ENCODE results near the gene SPRED3.

The SPRED3 gene

DNA sequence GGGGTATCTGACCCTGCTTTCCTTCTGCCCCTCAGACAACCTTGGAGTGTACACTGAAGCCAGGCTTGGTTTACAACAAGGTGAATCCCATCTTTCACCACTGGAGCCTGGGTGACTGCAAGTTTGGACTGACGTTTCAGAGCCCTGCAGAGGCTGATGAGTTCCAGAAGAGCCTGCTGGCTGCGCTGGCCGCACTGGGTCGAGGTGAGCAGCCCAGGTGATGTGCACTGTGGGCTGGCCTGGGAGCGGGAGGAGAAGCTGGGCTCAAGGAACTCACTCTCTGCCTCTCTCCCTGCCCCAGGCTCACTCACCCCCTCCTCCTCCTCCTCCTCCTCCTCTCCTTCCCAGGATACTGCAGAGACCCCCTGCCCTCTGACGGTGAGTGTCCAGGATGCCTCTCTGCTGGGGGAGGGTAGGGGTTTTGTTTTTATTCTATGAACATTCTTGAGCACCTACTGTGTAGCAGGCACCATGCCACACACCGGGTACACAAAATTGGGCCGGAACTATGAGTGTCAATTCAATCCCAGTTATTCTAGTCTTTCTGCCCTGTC lies 3.5 kb downstream of the SPRED3 start:
- 73 to 77% methylated on average over 3 to 5 of the region's 8 CpGs for WGBS, 2 experiments (ENCODE audit: insufficient coverage in 2 of 2)
- Histone ChIP-seq H3K4me1 (ENCODE audit: control insufficient read depth, insufficient read depth, low read length, poor library complexity, severe bottlenecking) (peaks cover 18% of the 10 kb centered on the region), H3K27ac (ENCODE audit: low read depth, low read length, severe bottlenecking) (no peak overlapping the region), H3K36me3 (ENCODE audit: control insufficient read depth, insufficient read depth, low read length) (peaks cover 51% of the 10 kb centered on the region), H3K4me3 (ENCODE audit: extremely low read depth, insufficient read depth, low read length, poor library complexity, severe bottlenecking) (no peak overlapping the region), H3K9me3 (ENCODE audit: control insufficient read depth, low read length) (no peaks in the 10 kb centered on the region)

DNA sequence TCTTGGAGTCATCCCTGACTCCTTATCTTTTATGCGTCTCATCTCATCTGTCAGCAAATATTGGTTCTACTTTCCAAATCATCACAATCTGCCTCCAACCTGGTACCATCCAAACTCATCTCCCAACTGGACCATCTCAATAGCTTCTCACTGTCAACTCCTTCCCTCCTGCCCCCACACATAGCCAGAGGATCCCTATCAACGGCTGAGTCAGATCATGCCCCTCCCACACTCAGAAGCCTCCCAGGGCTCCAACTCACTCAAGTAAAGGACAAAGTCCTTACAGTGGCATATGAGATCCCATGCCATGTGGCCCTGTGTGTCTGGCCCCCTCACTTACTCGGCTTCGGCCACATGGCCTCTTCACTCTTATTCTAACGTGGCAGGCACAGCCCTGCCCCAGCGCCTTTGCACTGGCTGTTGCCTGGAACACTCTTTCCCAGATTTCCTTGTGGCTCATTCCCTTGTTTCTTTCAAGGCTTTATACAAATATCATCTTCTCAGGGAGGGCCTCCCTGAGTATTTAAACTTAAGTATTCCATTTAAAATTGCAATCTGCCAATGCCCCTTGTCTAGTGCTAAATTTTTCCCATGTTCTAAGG lies 4.3 kb downstream of the SPRED3 start:
- 83 to 88% methylated on average over 6 of the region's 6 CpGs for WGBS, 2 experiments (ENCODE audit: insufficient coverage in 2 of 2)

DNA sequence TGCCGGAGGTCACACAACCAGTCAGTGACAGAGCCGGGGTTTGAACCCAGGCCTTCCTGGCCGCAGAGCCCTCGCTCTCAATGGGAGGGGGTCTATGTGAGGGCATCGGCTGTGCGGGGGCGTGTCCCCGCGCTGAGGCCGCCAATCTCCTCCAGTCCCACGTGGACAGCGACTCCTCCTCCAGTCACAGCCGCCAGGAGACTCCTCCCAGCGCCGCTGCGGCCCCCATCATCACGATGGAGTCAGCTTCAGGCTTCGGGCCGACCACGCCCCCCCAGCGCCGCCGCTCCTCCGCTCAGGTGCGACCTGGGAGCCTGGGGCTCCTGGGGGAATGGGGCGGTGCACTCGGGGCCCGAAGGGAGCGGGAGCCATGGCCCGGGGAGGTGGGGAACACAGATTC lies 6.0 kb downstream of the SPRED3 start:
- 82 to 92% methylated on average over 26 to 30 of the region's 30 CpGs for WGBS, 2 experiments (ENCODE audit: insufficient coverage in 2 of 2)
- Histone ChIP-seq H3K27ac (ENCODE audit: low read depth, low read length, severe bottlenecking) (no peak overlapping the region), H3K4me1 (ENCODE audit: control insufficient read depth, insufficient read depth, low read length, poor library complexity, severe bottlenecking) (peaks cover 19% of the 10 kb centered on the region), H3K9me3 (ENCODE audit: control insufficient read depth, low read length) (no peaks in the 10 kb centered on the region), H3K36me3 (ENCODE audit: control insufficient read depth, insufficient read depth, low read length) (peaks cover 53% of the 10 kb centered on the region), H3K4me3 (ENCODE audit: extremely low read depth, insufficient read depth, low read length, poor library complexity, severe bottlenecking) (no peak overlapping the region)

More for the DNA sequence above, 4.3 kb downstream of the SPRED3 start:
- Histone ChIP-seq H3K9me3 (ENCODE audit: control insufficient read depth, low read length) (no peaks in the 10 kb centered on the region), H3K4me3 (ENCODE audit: extremely low read depth, insufficient read depth, low read length, poor library complexity, severe bottlenecking) (no peak overlapping the region), H3K36me3 (ENCODE audit: control insufficient read depth, insufficient read depth, low read length) (peaks cover 53% of the 10 kb centered on the region), H3K4me1 (ENCODE audit: control insufficient read depth, insufficient read depth, low read length, poor library complexity, severe bottlenecking) (peaks cover 15% of the 10 kb centered on the region), H3K27ac (ENCODE audit: low read depth, low read length, severe bottlenecking) (no peak overlapping the region)

- 97% methylated on average over 73 to 82 of the region's 86 CpGs for WGBS, 2 experiments (ENCODE audit: insufficient coverage in 2 of 2)
- Histone ChIP-seq H3K27ac (ENCODE audit: low read depth, low read length, severe bottlenecking) (no peak overlapping the region), H3K4me3 (ENCODE audit: extremely low read depth, insufficient read depth, low read length, poor library complexity, severe bottlenecking) (no peak overlapping the region), H3K4me1 (ENCODE audit: control insufficient read depth, insufficient read depth, low read length, poor library complexity, severe bottlenecking) (peaks cover 22% of the 10 kb centered on the region), H3K36me3 (ENCODE audit: control insufficient read depth, insufficient read depth, low read length) (peaks cover 53% of the 10 kb centered on the region), H3K9me3 (ENCODE audit: control insufficient read depth, low read length) (no peaks in the 10 kb centered on the region)
Measured at GRCh38 chr19:38395381-38396114, 7.1 kb downstream of the SPRED3 start.

- Histone ChIP-seq H3K4me3 (ENCODE audit: extremely low read depth, insufficient read depth, low read length, poor library complexity, severe bottlenecking) (no peak overlapping the region), H3K36me3 (ENCODE audit: control insufficient read depth, insufficient read depth, low read length) (peaks cover 26% of the 10 kb centered on the region), H3K9me3 (ENCODE audit: control insufficient read depth, low read length) (no peaks in the 10 kb centered on the region), H3K27ac (ENCODE audit: low read depth, low read length, severe bottlenecking) (no peak overlapping the region), H3K4me1 (ENCODE audit: control insufficient read depth, insufficient read depth, low read length, poor library complexity, severe bottlenecking) (peaks cover 19% of the 10 kb centered on the region)
- WGBS, 2 experiments (ENCODE audit: insufficient coverage in 2 of 2): 33 to 75% methylated on average over 1 to 2 of the region's 9 CpGs
Measured at GRCh38 chr19:38399081-38399480, 10.6 kb downstream of the SPRED3 start.

DNA sequence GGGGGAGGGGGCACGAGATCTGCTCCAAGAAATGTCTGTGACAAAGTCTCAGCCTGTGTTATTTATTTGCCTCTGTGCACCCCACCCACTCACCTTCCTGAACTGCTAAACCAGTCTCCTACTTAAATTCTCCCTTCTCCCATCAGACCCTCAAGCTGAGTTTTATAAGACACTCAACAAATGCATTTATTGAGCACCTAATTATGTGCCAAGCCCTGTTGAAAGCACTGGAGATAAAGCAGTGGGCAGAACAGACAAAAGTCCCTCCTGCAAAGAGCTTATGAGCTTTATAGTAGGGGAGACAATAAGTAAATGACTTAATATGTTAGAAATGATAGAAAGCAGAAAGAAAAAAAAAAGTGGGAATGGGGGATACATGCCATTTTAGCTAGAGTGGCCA lies 11.0 kb downstream of the SPRED3 start:
- no peaks in the 10 kb centered on the region for H3K9me3 ChIP-seq (ENCODE audit: control insufficient read depth, low read length)
- H3K4me3 ChIP-seq (ENCODE audit: extremely low read depth, insufficient read depth, low read length, poor library complexity, severe bottlenecking): no peak overlapping the region
- H3K27ac ChIP-seq (ENCODE audit: low read depth, low read length, severe bottlenecking): no peak overlapping the region
- H3K36me3 ChIP-seq (ENCODE audit: control insufficient read depth, insufficient read depth, low read length): peaks cover 21% of the 10 kb centered on the region
- peaks cover 19% of the 10 kb centered on the region for H3K4me1 ChIP-seq (ENCODE audit: control insufficient read depth, insufficient read depth, low read length, poor library complexity, severe bottlenecking)
- WGBS, 2 experiments (ENCODE audit: insufficient coverage in 2 of 2): 80 to 83% methylated on average over 1 of the region's 1 CpG

GRCh38 chr19:38400361-38400760 lies 11.9 kb downstream of the SPRED3 start:
- H3K36me3 ChIP-seq (ENCODE audit: control insufficient read depth, insufficient read depth, low read length): peaks cover 13% of the 10 kb centered on the region
- H3K9me3 ChIP-seq (ENCODE audit: control insufficient read depth, low read length): no peaks in the 10 kb centered on the region
- peak overlapping the region; percentile 81 for H3K27ac ChIP-seq (ENCODE audit: low read depth, low read length, severe bottlenecking)
- WGBS, 2 experiments (ENCODE audit: insufficient coverage in 2 of 2): 66 to 76% methylated on average over 4 to 5 of the region's 5 CpGs
- no peak overlapping the region for H3K4me3 ChIP-seq (ENCODE audit: extremely low read depth, insufficient read depth, low read length, poor library complexity, severe bottlenecking)
- H3K4me1 ChIP-seq (ENCODE audit: control insufficient read depth, insufficient read depth, low read length, poor library complexity, severe bottlenecking): peaks cover 19% of the 10 kb centered on the region

DNA sequence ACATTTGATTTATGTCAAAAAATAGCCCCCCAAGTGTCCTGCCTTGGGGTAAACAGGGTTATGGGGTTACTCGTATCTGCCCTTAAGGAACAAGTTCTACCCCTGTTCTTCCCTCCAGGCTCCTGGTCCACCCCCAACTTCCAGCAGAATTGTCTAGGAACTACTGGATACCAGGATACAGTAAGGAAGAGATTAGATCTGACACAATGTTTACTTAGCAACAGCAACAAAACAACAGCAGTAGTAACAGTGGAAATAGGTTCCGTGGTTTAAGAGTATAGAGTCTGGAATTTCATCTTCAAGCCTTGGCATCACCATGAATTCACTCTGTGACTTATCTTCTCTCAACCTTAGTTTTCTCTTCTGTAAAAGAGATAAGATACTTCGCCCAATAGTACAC lies 12.7 kb downstream of the SPRED3 start:
- no peak overlapping the region for H3K4me3 ChIP-seq (ENCODE audit: extremely low read depth, insufficient read depth, low read length, poor library complexity, severe bottlenecking)
- H3K4me1 ChIP-seq (ENCODE audit: control insufficient read depth, insufficient read depth, low read length, poor library complexity, severe bottlenecking): peaks cover 19% of the 10 kb centered on the region
- H3K27ac ChIP-seq (ENCODE audit: low read depth, low read length, severe bottlenecking): peak overlapping the region; percentile 86
- H3K9me3 ChIP-seq (ENCODE audit: control insufficient read depth, low read length): no peaks in the 10 kb centered on the region
- no CpG with 5 or more reads among the region's 3 CpGs for WGBS, 2 experiments (ENCODE audit: insufficient coverage in 2 of 2)
- H3K36me3 ChIP-seq (ENCODE audit: control insufficient read depth, insufficient read depth, low read length): peaks cover 13% of the 10 kb centered on the region

DNA sequence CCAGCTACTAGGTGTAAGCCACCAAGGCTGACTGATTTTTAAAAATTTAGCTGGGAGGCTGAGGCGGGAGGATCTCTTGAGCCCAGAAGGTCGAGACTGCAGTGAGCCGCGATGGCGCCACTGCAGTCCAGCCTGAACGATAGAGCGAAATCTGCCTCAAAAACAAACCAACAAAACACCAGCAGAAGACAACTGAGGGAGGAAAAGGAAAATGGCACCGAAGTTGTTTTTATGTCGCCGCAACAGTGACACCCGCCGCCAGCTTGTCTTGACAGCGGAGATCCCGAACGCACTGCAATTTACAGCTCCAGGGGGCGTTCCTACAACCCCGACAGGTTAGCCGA lies 14.1 kb downstream of the SPRED3 start:
- Histone ChIP-seq H3K9me3 (ENCODE audit: control insufficient read depth, low read length) (no peaks in the 10 kb centered on the region), H3K27ac (ENCODE audit: low read depth, low read length, severe bottlenecking) (no peak overlapping the region), H3K4me1 (ENCODE audit: control insufficient read depth, insufficient read depth, low read length, poor library complexity, severe bottlenecking) (peaks cover 19% of the 10 kb centered on the region), H3K36me3 (ENCODE audit: control insufficient read depth, insufficient read depth, low read length) (peaks cover 3% of the 10 kb centered on the region), H3K4me3 (ENCODE audit: extremely low read depth, insufficient read depth, low read length, poor library complexity, severe bottlenecking) (peak overlapping the region; percentile 62)
- 8 to 12% methylated on average over 10 to 13 of the region's 18 CpGs for WGBS, 2 experiments (ENCODE audit: insufficient coverage in 2 of 2)

GRCh38 chr19:38402967-38403674 lies 14.6 kb downstream of the SPRED3 start, which contains the start of gene FAM98C:
Gene FAM98C (plus strand): TSS chr19:38403093. CDS start chr19:38403154, 61 bp downstream.
- H3K27ac ChIP-seq (ENCODE audit: low read depth, low read length, severe bottlenecking): peak within 1 kb of the TSS; percentile 86
- peaks cover 19% of the 10 kb centered on the region for H3K4me1 ChIP-seq (ENCODE audit: control insufficient read depth, insufficient read depth, low read length, poor library complexity, severe bottlenecking)
- H3K36me3 ChIP-seq (ENCODE audit: control insufficient read depth, insufficient read depth, low read length): peaks cover 3% of the 10 kb centered on the region
- no peaks in the 10 kb centered on the region for H3K9me3 ChIP-seq (ENCODE audit: control insufficient read depth, low read length)
- WGBS, 2 experiments (ENCODE audit: insufficient coverage in 2 of 2): 1 to 3% methylated on average over 29 to 63 of the region's 82 CpGs
- H3K4me3 ChIP-seq (ENCODE audit: extremely low read depth, insufficient read depth, low read length, poor library complexity, severe bottlenecking): peak within 1 kb of the TSS; percentile 62
